ENCODE measurements around the gene IER2.

IER2 gene

GRCh38 chr19:13103581-13104359 lies 46.4 kb upstream of the IER2 start:
- no peak for DNase-seq (ENCODE audit: low spot score)
- in situ Hi-C loops (cut with MboI; ENCODE audit: low pct_unique_long_range_greater_than_20kb, low sequenced_read_pairs, unreplicated experiment) = no loop called here
- TF ChIP-seq CTCF (IDR thresholded peaks at IDR 0.05; ENCODE audit: extremely low read depth, insufficient read depth, missing control alignments) = no peak

- in situ Hi-C loops (cut with MboI; ENCODE audit: low pct_unique_long_range_greater_than_20kb, low sequenced_read_pairs, unreplicated experiment) = no loop called here
- peak; percentile 92 for TF ChIP-seq CTCF (IDR thresholded peaks at IDR 0.05; ENCODE audit: extremely low read depth, insufficient read depth, missing control alignments)
- peak; percentile 88 for DNase-seq (ENCODE audit: low spot score)
Observed at GRCh38 chr19:13104360-13104847, 45.8 kb upstream of the IER2 start.

- DNase-seq (ENCODE audit: low spot score) = no peak
- in situ Hi-C loops (cut with MboI; ENCODE audit: low pct_unique_long_range_greater_than_20kb, low sequenced_read_pairs, unreplicated experiment) = no loop called here
- TF ChIP-seq CTCF (IDR thresholded peaks at IDR 0.05; ENCODE audit: extremely low read depth, insufficient read depth, missing control alignments) = no peak
Observed at GRCh38 chr19:13104848-13105711, 45.1 kb upstream of the IER2 start.

GRCh38 chr19:13109361-13110098 lies 40.7 kb upstream of the IER2 start:
- TF ChIP-seq CTCF (IDR thresholded peaks at IDR 0.05; ENCODE audit: extremely low read depth, insufficient read depth, missing control alignments) = no peak
- no peak for DNase-seq (ENCODE audit: low spot score)
- in situ Hi-C loops (cut with MboI; ENCODE audit: low pct_unique_long_range_greater_than_20kb, low sequenced_read_pairs, unreplicated experiment) = no loop called here

GRCh38 chr19:13110099-13110610 lies 40.1 kb upstream of the IER2 start:
- no peak for DNase-seq (ENCODE audit: low spot score)
- in situ Hi-C loops (cut with MboI; ENCODE audit: low pct_unique_long_range_greater_than_20kb, low sequenced_read_pairs, unreplicated experiment) = no loop called here
- no peak for TF ChIP-seq CTCF (IDR thresholded peaks at IDR 0.05; ENCODE audit: extremely low read depth, insufficient read depth, missing control alignments)

- in situ Hi-C loops (cut with MboI; ENCODE audit: low pct_unique_long_range_greater_than_20kb, low sequenced_read_pairs, unreplicated experiment) = no loop called here
- DNase-seq (ENCODE audit: low spot score) = no peak
- no peak for TF ChIP-seq CTCF (IDR thresholded peaks at IDR 0.05; ENCODE audit: extremely low read depth, insufficient read depth, missing control alignments)
Observed at GRCh38 chr19:13112555-13112954, 37.7 kb upstream of the IER2 start.
